Astrocyte (in vitro differentiated cells and primary cell): Measurements from ENCODE around the gene WASHC2C.
"Not testable (repeated sequence)": the region's sequence is repeated elsewhere in the genome, so short reads cannot be mapped to it uniquely, and the experiment has no call there.

ENCODE experiments used
- CTCF ChIP-seq: IDR thresholded peaks from 2 replicates; pipeline ENCODE4 v1.5.1; 2011; ENCODE audit warnings: low read depth, mild to moderate bottlenecking, inconsistent platforms, low read length, moderate library complexity; ENCODE audit not compliant: insufficient read depth
- EZH2 ChIP-seq: IDR thresholded peaks from 2 replicates; pipeline ENCODE4 v1.6.1; 2012; ENCODE audit warnings: mild to moderate bottlenecking, low read length, inconsistent platforms; ENCODE audit not compliant: insufficient read depth

- not testable (repeated sequence) for TF ChIP-seq CTCF, EZH2
Observed at GRCh38 chr10:45742014-45742413, 14.9 kb downstream of the WASHC2C start.
